GM12891 (cell line): ENCODE results near the gene EXD3.

Experiments
- PAX5 ChIP-seq: IDR thresholded peaks from 2 replicates; pipeline ENCODE4 v1.6.1; 2011; ENCODE audit warnings: low read length, moderate library complexity, mild to moderate bottlenecking; ENCODE audit not compliant: insufficient read depth, severe bottlenecking
- POLR2A ChIP-seq: IDR thresholded peaks from 2 replicates; pipeline ENCODE4 v1.6.1; 2011; ENCODE audit warnings: low read depth, low read length, control low read depth
- POLR2AphosphoS5 ChIP-seq: IDR thresholded peaks from 2 replicates; pipeline ENCODE4 v1.6.1; 2011; ENCODE audit warnings: low read depth, low read length, control low read depth

DNA sequence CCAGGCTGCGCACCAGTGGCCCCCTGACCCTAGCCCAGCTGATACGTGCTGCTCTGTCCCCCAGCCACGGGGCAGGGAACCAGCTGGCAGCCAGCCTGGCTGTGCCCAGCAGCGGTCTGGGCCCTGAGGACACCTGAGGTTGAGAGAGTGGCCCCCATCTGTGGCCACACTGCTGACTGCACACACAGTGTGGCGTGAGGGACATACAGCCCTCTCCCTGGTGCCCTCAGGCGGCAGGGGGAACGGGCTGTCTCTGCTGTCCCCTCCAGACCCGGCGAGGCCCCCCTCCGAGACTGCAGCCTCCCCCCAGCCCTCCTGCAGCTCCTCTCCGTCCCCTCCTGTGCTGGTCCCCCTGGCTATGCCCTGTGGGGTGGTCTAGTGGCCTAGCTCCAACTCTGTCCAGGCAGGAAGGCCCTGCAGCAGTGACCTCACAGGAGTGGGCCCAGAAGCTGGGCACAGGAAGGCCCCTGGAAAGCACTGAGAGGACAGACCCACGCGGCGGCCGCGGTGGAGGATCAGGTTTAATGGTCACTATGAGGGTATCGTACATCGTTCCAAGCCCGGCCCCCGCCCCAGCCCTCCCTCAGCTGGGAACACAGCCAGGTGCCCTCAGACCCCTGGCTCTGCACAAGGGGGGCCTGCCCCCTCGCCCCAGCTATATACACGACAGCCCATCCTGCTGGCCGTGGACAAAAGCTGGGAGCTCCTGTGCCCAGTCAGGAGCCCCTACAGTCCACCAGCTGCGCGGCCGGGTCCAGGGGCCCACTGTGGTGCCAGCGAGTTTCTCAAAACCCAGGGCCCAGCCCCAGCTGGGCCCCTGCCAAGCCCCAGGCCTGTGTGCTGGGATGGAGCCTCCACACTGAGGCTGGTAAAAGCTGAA lies 25.0 kb upstream of the EXD3 start:
- TF ChIP-seq POLR2A = no peak
- no peak for TF ChIP-seq POLR2AphosphoS5
- no peak for TF ChIP-seq PAX5
